GM12878 (cell line): ENCODE data around the gene MYADM. TPM values are rescaled to one million over a fixed set of nuclear protein-coding genes. Genes with fewer than 3 reads are reported as not detected.

ENCODE experiments used
- ATAC-seq: fragments of 200-7000 bp; cut with Tn5 transposase; 3 replicates; pipeline ENCODE4 v1.9.1; 2020; ENCODE audit warnings: mild to moderate bottlenecking, moderate library complexity
- BruUV-seq: library from RNA; stranded (reverse); fragments of 400-500 nt; replicated peaks from 2 replicates; lab custom pipeline; 2021; lab: Mats Ljungman, UMichigan
- CTCF ChIA-PET: fragments of 300-600 bp; sonication (Branson Sonifier 250); formaldehyde crosslinking; extraction: SDS; loops from one replicate; lab custom pipeline; 2021; ENCODE audit warnings: inconsistent platforms; lab: Yijun Ruan, JAX
- POLR2A ChIA-PET: fragments of 350-600 bp; formaldehyde crosslinking; extraction: SDS; loops from one replicate; lab custom pipeline; 2021; ENCODE audit warnings: inconsistent platforms; lab: Charles Lee
- RAD21 ChIA-PET: fragments of 300-600 bp; sonication (Branson Sonifier 250); formaldehyde crosslinking; loops from one replicate; lab custom pipeline; 2023; ENCODE audit warnings: antibody characterized with exemption; ENCODE audit not compliant: unreplicated experiment; lab: Charles Lee
- SMC1A ChIA-PET: fragments of 300-600 bp; sonication (Branson Sonifier 250); formaldehyde crosslinking; loops from one replicate; lab custom pipeline; 2023; ENCODE audit not compliant: unreplicated experiment, uncharacterized antibody; lab: Charles Lee
- DNase-seq: peaks from one replicate; pipeline ENCODE4 v3.0.0-alpha.2; 2011; ENCODE audit warnings: low read depth, low spot score
- FAIRE-seq: peaks from 3 replicates; lab custom pipeline; 2011; peaks lifted over from hg19 to GRCh38; lab: Jason Lieb, UNC
- H2AFZ ChIP-seq: 2 replicates; pipeline ENCODE4 v1.6.0; 2011; ENCODE audit warnings: low read depth, low read length, control low read depth; ENCODE audit not compliant: control insufficient read depth
- H3K27ac ChIP-seq: 2 replicates; pipeline ENCODE4 v1.5.1; 2011; ENCODE audit warnings: control low read depth; ENCODE audit not compliant: control insufficient read depth, insufficient read depth
- H3K27me3 ChIP-seq, 2 experiments: replicated peaks in 1 of 2; 2 replicates each; pipeline versions ENCODE4 v1.6.0 to v1.6.1; 2011; ENCODE audit warnings: low read length in 1 of 2; ENCODE audit not compliant: control insufficient read depth in 2 of 2, insufficient read depth in 2 of 2
- H3K36me3 ChIP-seq, 2 experiments: 2 replicates each; pipeline ENCODE4 v1.5.1; 2011; ENCODE audit warnings: low read length in 1 of 2; ENCODE audit not compliant: control insufficient read depth in 2 of 2, insufficient read depth in 2 of 2
- H3K4me1 ChIP-seq: 2 replicates; pipeline ENCODE4 v1.6.1; 2011; ENCODE audit warnings: mild to moderate bottlenecking, low read length, moderate library complexity, mixed read lengths; ENCODE audit not compliant: control insufficient read depth, insufficient read depth
- H3K4me2 ChIP-seq: 2 replicates; pipeline ENCODE4 v1.6.0; 2011; ENCODE audit warnings: control low read depth; ENCODE audit not compliant: control insufficient read depth, insufficient read depth
- H3K4me3 ChIP-seq: fragments of 200-600 bp; sonication (generic); 2 replicates; pipeline ENCODE4 v1.5.1; 2016
- H3K79me2 ChIP-seq: 2 replicates; pipeline ENCODE4 v1.6.0; 2011; ENCODE audit warnings: low read length; ENCODE audit not compliant: control insufficient read depth, insufficient read depth
- H3K9ac ChIP-seq: 2 replicates; pipeline ENCODE4 v1.8.0; 2011; ENCODE audit warnings: low read length, control low read depth, mixed read lengths; ENCODE audit not compliant: control insufficient read depth, insufficient read depth
- H3K9me3 ChIP-seq: replicated peaks from 3 replicates; pipeline ENCODE4 v1.5.1; 2011; ENCODE audit warnings: mild to moderate bottlenecking, low read length; ENCODE audit not compliant: control insufficient read depth, insufficient read depth
- H4K20me1 ChIP-seq: 2 replicates; pipeline ENCODE4 v1.6.0; 2011; ENCODE audit not compliant: control insufficient read depth, insufficient read depth
- POLR2AphosphoS5 ChIP-seq: IDR thresholded peaks from 2 replicates; pipeline ENCODE4 v1.6.1; 2011; ENCODE audit warnings: mild to moderate bottlenecking, low read length, inconsistent platforms
- SPI1 ChIP-seq: IDR thresholded peaks from 2 replicates; pipeline ENCODE4 v1.6.1; 2011; ENCODE audit warnings: low read depth, mild to moderate bottlenecking, low read length, moderate library complexity, borderline replicate concordance; ENCODE audit not compliant: insufficient read depth
- USF2 ChIP-seq: IDR thresholded peaks from 2 replicates; pipeline ENCODE4 v1.6.1; 2011; ENCODE audit warnings: low read depth, low read length, improper control_type of control experiment, borderline replicate concordance
- ZBTB33 ChIP-seq: fragments of 450-650 bp; IDR thresholded peaks from 2 replicates; pipeline ENCODE4 v1.6.1; 2017; ENCODE audit warnings: mild to moderate bottlenecking
- ZNF274 ChIP-seq: IDR thresholded peaks from one replicate; pipeline ENCODE4 v1.8.0; 2011; ENCODE audit not compliant: insufficient read length, insufficient read depth
- ZNF622 ChIP-seq: fragments of 450-650 bp; IDR thresholded peaks from 2 replicates; pipeline ENCODE4 v1.6.1; 2017; ENCODE audit warnings: mild to moderate bottlenecking, inconsistent platforms
- WGBS: methylation state at CpG from one replicate; pipeline ENCODE4 v1.1.6; 2016; ENCODE audit warnings: low lambda C conversion rate; ENCODE audit not compliant: insufficient replicate concordance, insufficient coverage; ENCODE audit errors: missing lambda C conversion rate; 5-methylcytosine and 5-hydroxymethylcytosine counted together
- in situ Hi-C: fragments of 300-500 bp; cut with MboI; formaldehyde crosslinking; loops from 9 replicates; pipeline ENCODE4 v1.14.3; 2018; ENCODE audit warnings: mixed read lengths
- intact Hi-C: fragments of 100-400 bp; cut with micrococcal nuclease; formaldehyde crosslinking; loops from one replicate; pipeline ENCODE4 v1.14.2; 2022; ENCODE audit not compliant: unreplicated experiment
- polyA plus RNA-seq, 11 experiments: library from polyadenylated mRNA; depleted of rRNA in 4 of 11; unstranded in 6 of 11; stranded (reverse) in 5 of 11; fragments of >200 nt; fragmentation: Nextera tagmentation in 4 of 11; fragmentation: Illumina TruSeq in 1 of 11; extraction: Ambion mirVana in 4 of 11; extraction: Trizol in 1 of 11; gene quantifications; 1 replicate in 1 of 11; 2 replicates in 10 of 11; pipeline versions ENCODE4 v1.2.1 to v1.2.3, GENCODE V29; 2011 to 2016; ENCODE audit warnings: inconsistent platforms in 2 of 11, missing spikeins in 2 of 11, low read depth in 1 of 11
- total RNA-seq, 4 experiments: library from RNA; depleted of rRNA in 3 of 4; stranded (reverse); fragments of >200 nt in 3 of 4; fragmentation: Illumina TruSeq in 1 of 4; extraction: Trizol in 1 of 4; gene quantifications; 2 replicates each; pipeline versions ENCODE4 v1.2.1 to v1.2.3, GENCODE V29; 2013 to 2021
- TF ChIP-seq, protein P1 (sequence below): fragments of 150-350 bp; IDR thresholded peaks from 2 replicates; pipeline ENCODE4 v1.6.1; 2016; ENCODE audit warnings: low read depth, low read length
- TF ChIP-seq, protein P2 (sequence below): IDR thresholded peaks from 2 replicates; pipeline ENCODE4 v1.6.1; 2011; ENCODE audit warnings: borderline replicate concordance, low read depth, mild to moderate bottlenecking, moderate library complexity, mixed read lengths, low read length; ENCODE audit not compliant: insufficient read depth; ENCODE audit errors: extremely low read length

MYADM gene
- total and polyA plus RNA-seq, 10 of the 15 experiments (the other 5 are each of a cell fraction or from before 2014, with no cell fraction given): 0.04 to 0.46 (median 0.10) TPM

DNA sequence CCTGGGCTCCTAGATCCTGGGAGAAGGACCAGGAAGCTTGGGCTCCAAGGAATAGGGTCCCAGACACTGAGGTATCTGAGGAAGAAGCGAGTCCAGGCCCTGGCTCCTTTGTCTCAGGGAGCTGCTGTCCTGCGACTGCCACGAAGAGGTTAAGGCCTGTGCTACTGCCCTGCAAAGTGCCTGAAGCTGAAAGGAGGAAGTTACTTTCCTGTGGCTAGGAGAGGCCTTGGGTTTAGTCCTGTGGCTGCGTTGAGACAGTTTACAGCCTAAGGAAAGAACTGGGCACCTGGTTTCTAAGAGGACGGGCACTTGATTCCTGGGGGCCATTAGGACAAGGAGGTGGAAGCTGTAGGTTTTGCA is 2.8 kb downstream of the MYADM start:
- no peak overlapping the region for H3K4me3 ChIP-seq
- H3K9ac ChIP-seq: no peak overlapping the region
- RAD21 ChIA-PET: no interaction called here
- no peaks in the 10 kb centered on the region for H3K36me3 ChIP-seq
- ATAC-seq: no peak
- no peaks in the 10 kb centered on the region for H3K4me1 ChIP-seq
- no peak for DNase-seq
- no peaks in the 10 kb centered on the region for H3K27me3 ChIP-seq
- no peak overlapping the region for H2AFZ ChIP-seq
- H3K27ac ChIP-seq: no peak overlapping the region
- SMC1A ChIA-PET: no interaction called here
- intact Hi-C loops (no loop called here), in situ Hi-C loops (no loop called here)
- FAIRE-seq: no peak
- no peaks in the 10 kb centered on the region for H3K79me2 ChIP-seq
- no peak overlapping the region for H3K4me2 ChIP-seq
- POLR2A ChIA-PET: interaction anchor here (0.6 kb wide), 1 partner anchor 1056 kb away, joined by 6 read pairs; no protein-coding TSS in a partner anchor
- BruUV-seq: no TSS peak
- TF ChIP-seq ZNF622 (no peak), USF2 (no peak)
- CTCF ChIA-PET: no interaction called here
- 23% methylated on average over 5 of the region's 5 CpGs for WGBS
- H3K9me3 ChIP-seq: no peaks in the 10 kb centered on the region; the same call in 2 of the 3 replicates
- H4K20me1 ChIP-seq: no peaks in the 10 kb centered on the region

GRCh38 chr19:53871454-53871853 is 3.8 kb downstream of the MYADM start:
- no peaks in the 10 kb centered on the region for H3K36me3 ChIP-seq
- no peaks in the 10 kb centered on the region for H3K4me1 ChIP-seq
- no peaks in the 10 kb centered on the region; the same call in 2 of the 3 replicates for H3K9me3 ChIP-seq
- FAIRE-seq (no peak), DNase-seq (no peak)
- no TSS peak for BruUV-seq
- no peak overlapping the region for H3K27ac ChIP-seq
- H3K9ac ChIP-seq: no peak overlapping the region
- 22% methylated on average over 7 of the region's 7 CpGs for WGBS
- H3K79me2 ChIP-seq: no peaks in the 10 kb centered on the region
- H3K4me3 ChIP-seq: no peak overlapping the region
- ChIA-PET POLR2A (no interaction called here), RAD21 (no interaction called here)
- intact Hi-C loops: no loop called here
- TF ChIP-seq SPI1 (no peak), ZBTB33 (no peak), POLR2AphosphoS5 (no peak), ZNF274 (no peak)
- TF ChIP-seq, protein P1, sequence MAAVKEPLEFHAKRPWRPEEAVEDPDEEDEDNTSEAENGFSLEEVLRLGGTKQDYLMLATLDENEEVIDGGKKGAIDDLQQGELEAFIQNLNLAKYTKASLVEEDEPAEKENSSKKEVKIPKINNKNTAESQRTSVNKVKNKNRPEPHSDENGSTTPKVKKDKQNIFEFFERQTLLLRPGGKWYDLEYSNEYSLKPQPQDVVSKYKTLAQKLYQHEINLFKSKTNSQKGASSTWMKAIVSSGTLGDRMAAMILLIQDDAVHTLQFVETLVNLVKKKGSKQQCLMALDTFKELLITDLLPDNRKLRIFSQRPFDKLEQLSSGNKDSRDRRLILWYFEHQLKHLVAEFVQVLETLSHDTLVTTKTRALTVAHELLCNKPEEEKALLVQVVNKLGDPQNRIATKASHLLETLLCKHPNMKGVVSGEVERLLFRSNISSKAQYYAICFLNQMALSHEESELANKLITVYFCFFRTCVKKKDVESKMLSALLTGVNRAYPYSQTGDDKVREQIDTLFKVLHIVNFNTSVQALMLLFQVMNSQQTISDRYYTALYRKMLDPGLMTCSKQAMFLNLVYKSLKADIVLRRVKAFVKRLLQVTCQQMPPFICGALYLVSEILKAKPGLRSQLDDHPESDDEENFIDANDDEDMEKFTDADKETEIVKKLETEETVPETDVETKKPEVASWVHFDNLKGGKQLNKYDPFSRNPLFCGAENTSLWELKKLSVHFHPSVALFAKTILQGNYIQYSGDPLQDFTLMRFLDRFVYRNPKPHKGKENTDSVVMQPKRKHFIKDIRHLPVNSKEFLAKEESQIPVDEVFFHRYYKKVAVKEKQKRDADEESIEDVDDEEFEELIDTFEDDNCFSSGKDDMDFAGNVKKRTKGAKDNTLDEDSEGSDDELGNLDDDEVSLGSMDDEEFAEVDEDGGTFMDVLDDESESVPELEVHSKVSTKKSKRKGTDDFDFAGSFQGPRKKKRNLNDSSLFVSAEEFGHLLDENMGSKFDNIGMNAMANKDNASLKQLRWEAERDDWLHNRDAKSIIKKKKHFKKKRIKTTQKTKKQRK: no peak
- TF ChIP-seq, protein P2, sequence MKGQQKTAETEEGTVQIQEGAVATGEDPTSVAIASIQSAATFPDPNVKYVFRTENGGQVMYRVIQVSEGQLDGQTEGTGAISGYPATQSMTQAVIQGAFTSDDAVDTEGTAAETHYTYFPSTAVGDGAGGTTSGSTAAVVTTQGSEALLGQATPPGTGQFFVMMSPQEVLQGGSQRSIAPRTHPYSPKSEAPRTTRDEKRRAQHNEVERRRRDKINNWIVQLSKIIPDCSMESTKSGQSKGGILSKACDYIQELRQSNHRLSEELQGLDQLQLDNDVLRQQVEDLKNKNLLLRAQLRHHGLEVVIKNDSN: no peak
- TF ChIP-seq, all 136 proteins: peak for 0
- ChIA-PET CTCF (interaction anchor here (0.6 kb wide), 1 partner anchor 186 kb away, joined by 5 read pairs; no protein-coding TSS in a partner anchor), SMC1A (no interaction called here)
- in situ Hi-C loops: no loop called here
- H4K20me1 ChIP-seq: no peaks in the 10 kb centered on the region
- H3K27me3 ChIP-seq: no peaks in the 10 kb centered on the region
- no peak overlapping the region for H3K4me2 ChIP-seq
- H2AFZ ChIP-seq: no peak overlapping the region
- no peak for ATAC-seq
